HEK293 (cell line): Measurements from ENCODE around the gene TNFAIP3.

ENCODE experiments used
- FEZF1 ChIP-seq: fragments of 450-650 bp; formaldehyde crosslinking; IDR thresholded peaks from 2 replicates; pipeline ENCODE4 v1.5.1; 2016; ENCODE audit warnings: missing biosample characterization, missing genetic modification characterization
- INSM2 ChIP-seq: fragments of 450-650 bp; formaldehyde crosslinking; IDR thresholded peaks from 2 replicates; pipeline ENCODE4 v1.5.1; 2016; ENCODE audit warnings: missing biosample characterization, missing genetic modification characterization
- KLF1 ChIP-seq: fragments of 450-650 bp; formaldehyde crosslinking; IDR thresholded peaks from 2 replicates; pipeline ENCODE4 v1.5.1; 2016; ENCODE audit warnings: missing biosample characterization, missing genetic modification characterization
- PRDM2 ChIP-seq: fragments of 450-650 bp; formaldehyde crosslinking; IDR thresholded peaks from 2 replicates; pipeline ENCODE4 v1.5.1; 2016; ENCODE audit warnings: missing biosample characterization, missing genetic modification characterization, borderline replicate concordance
- SCRT1 ChIP-seq: fragments of 450-650 bp; formaldehyde crosslinking; IDR thresholded peaks from 2 replicates; pipeline ENCODE4 v1.5.1; 2016; ENCODE audit warnings: missing biosample characterization, missing genetic modification characterization, borderline replicate concordance
- TSHZ1 ChIP-seq: fragments of 450-650 bp; formaldehyde crosslinking; IDR thresholded peaks from 2 replicates; pipeline ENCODE4 v1.5.1; 2016; ENCODE audit warnings: missing biosample characterization, missing genetic modification characterization, borderline replicate concordance
- ZBTB1 ChIP-seq: fragments of 450-650 bp; formaldehyde crosslinking; IDR thresholded peaks from 2 replicates; pipeline ENCODE4 v1.5.1; 2016; ENCODE audit warnings: missing biosample characterization, missing genetic modification characterization
- ZBTB21 ChIP-seq: fragments of 450-650 bp; formaldehyde crosslinking; IDR thresholded peaks from 2 replicates; pipeline ENCODE4 v1.5.1; 2017; ENCODE audit warnings: missing biosample characterization, missing genetic modification characterization
- ZIC2 ChIP-seq: fragments of 450-650 bp; formaldehyde crosslinking; IDR thresholded peaks from 2 replicates; pipeline ENCODE4 v1.5.1; 2016; ENCODE audit warnings: missing biosample characterization, missing genetic modification characterization
- ZNF112 ChIP-seq: fragments of 450-650 bp; formaldehyde crosslinking; IDR thresholded peaks from 2 replicates; pipeline ENCODE4 v1.5.0; 2017; ENCODE audit warnings: missing biosample characterization, missing genetic modification characterization
- ZNF146 ChIP-seq: fragments of 450-650 bp; formaldehyde crosslinking; IDR thresholded peaks from 2 replicates; pipeline ENCODE4 v1.5.1; 2016; ENCODE audit warnings: missing biosample characterization, missing genetic modification characterization
- ZNF169 ChIP-seq: fragments of 450-650 bp; formaldehyde crosslinking; IDR thresholded peaks from 2 replicates; pipeline ENCODE4 v1.5.1; 2016; ENCODE audit warnings: missing biosample characterization, missing genetic modification characterization
- ZNF274 ChIP-seq, 2 experiments: fragments of 200-500 bp in 1 of 2; fragments of 450-650 bp in 1 of 2; sonication (Bioruptor generic) in 1 of 2; formaldehyde crosslinking in 1 of 2; IDR thresholded peaks; 2 replicates each; pipeline versions ENCODE4 v1.5.1 to v1.6.1; 2014 to 2016; ENCODE audit warnings: borderline replicate concordance in 1 of 2, inconsistent platforms in 1 of 2, low read length in 1 of 2, missing biosample characterization in 1 of 2, missing genetic modification characterization in 1 of 2
- ZNF404 ChIP-seq: fragments of 450-650 bp; formaldehyde crosslinking; IDR thresholded peaks from 2 replicates; pipeline ENCODE4 v1.5.1; 2017; ENCODE audit warnings: missing biosample characterization, missing genetic modification characterization
- ZNF423 ChIP-seq: fragments of 450-650 bp; formaldehyde crosslinking; IDR thresholded peaks from 2 replicates; pipeline ENCODE4 v1.5.1; 2016; ENCODE audit warnings: missing biosample characterization, missing genetic modification characterization
- ZNF510 ChIP-seq: fragments of 450-650 bp; formaldehyde crosslinking; IDR thresholded peaks from 2 replicates; pipeline ENCODE4 v1.5.1; 2018; ENCODE audit warnings: mild to moderate bottlenecking, missing genetic modification characterization, missing biosample characterization; ENCODE audit not compliant: insufficient replicate concordance
- ZNF558 ChIP-seq: fragments of 450-650 bp; formaldehyde crosslinking; IDR thresholded peaks from 2 replicates; pipeline ENCODE4 v1.5.1; 2016; ENCODE audit warnings: missing biosample characterization, missing genetic modification characterization
- ZNF660 ChIP-seq: fragments of 450-650 bp; IDR thresholded peaks from 2 replicates; pipeline ENCODE4 v1.5.1; 2018; ENCODE audit warnings: missing biosample characterization, mild to moderate bottlenecking, missing genetic modification characterization
- ZSCAN18 ChIP-seq: fragments of 450-650 bp; formaldehyde crosslinking; IDR thresholded peaks from 2 replicates; pipeline ENCODE4 v1.5.1; 2016; ENCODE audit warnings: missing biosample characterization, missing genetic modification characterization
- ZSCAN23 ChIP-seq: fragments of 450-650 bp; formaldehyde crosslinking; IDR thresholded peaks from 2 replicates; pipeline ENCODE4 v1.5.1; 2016; ENCODE audit warnings: missing biosample characterization, missing genetic modification characterization

TNFAIP3 gene

GRCh38 chr6:137852346-137852745, 14.7 kb upstream of the TNFAIP3 start (continued):
- TF ChIP-seq TSHZ1 (tag by site-specific recombination) = peak; percentile 35; the same call in 1 of the 2 replicates
- TF ChIP-seq PRDM2 = no peak
- no peak for TF ChIP-seq ZNF510 (tag by site-specific recombination)
- TF ChIP-seq ZNF660 (tag by site-specific recombination) = peak; percentile 70; the same call in 1 of the 2 replicates
- no peak for TF ChIP-seq ZBTB1 (tag by site-specific recombination)
- no peak for TF ChIP-seq ZBTB21
- peak; percentile 52 for TF ChIP-seq INSM2 (tag by site-specific recombination)
- TF ChIP-seq ZNF404 (tag by site-specific recombination) = no peak
- TF ChIP-seq SCRT1 (tag by site-specific recombination) = no peak
- TF ChIP-seq ZNF274 (IDR thresholded peaks at IDR 0.05; ENCODE audit: low read length) = no peak
- TF ChIP-seq ZNF274 (tag by site-specific recombination; IDR thresholded peaks at IDR 0.05; ENCODE audit: borderline replicate concordance) = no peak
- TF ChIP-seq ZSCAN18 (tag by site-specific recombination) = no peak
- TF ChIP-seq ZNF558 (tag by site-specific recombination) = no peak
- no peak for TF ChIP-seq ZNF169 (tag by site-specific recombination)
- TF ChIP-seq ZIC2 (tag by site-specific recombination) = no peak
- no peak for TF ChIP-seq ZNF112 (tag by site-specific recombination)
- no peak for TF ChIP-seq ZNF146
- 0 out of 2 replicates have a peak, but pooled peaks have one; percentile 47 for TF ChIP-seq ZSCAN23 (tag by site-specific recombination)
- TF ChIP-seq ZNF423 (tag by site-specific recombination) = no peak
- peak; percentile 21; the same call in 1 of the 2 replicates for TF ChIP-seq FEZF1 (tag by site-specific recombination)
- TF ChIP-seq KLF1 (tag by site-specific recombination) = no peak
